GM18526 (cell line): Measurements from ENCODE around the gene CFHR5.

Experiments
- POLR2A ChIP-seq: IDR thresholded peaks from 3 replicates; pipeline ENCODE4 v1.6.1; 2011; ENCODE audit not compliant: insufficient read length; ENCODE audit errors: extremely low read depth

Gene CFHR5

DNA sequence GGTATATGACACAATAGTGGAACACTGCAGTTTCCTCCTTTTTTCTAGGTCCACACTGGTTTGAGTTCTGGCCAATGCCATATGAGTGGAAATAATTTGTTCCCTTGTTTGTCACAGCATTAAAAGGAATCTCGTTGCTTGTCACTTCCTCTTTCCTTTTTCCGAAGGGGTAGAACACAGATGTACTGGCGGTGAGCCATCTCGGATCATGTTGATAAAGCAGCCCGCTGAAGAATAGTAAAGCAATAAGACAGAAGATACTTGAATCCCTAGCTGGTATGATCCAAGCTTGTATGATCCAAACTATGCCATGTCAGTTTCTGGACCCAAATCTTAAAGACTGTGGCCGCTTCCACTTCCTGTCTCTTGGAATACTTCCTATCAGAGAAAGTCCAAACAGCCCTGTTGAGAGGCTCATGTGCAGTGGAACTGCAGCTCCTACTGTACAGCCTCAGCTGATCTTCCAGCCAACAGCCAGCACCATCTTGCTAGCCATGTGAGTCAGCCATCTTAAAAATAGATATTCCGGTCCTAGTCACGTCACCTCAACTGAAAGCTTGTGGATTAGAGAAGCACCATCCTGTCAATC lies 40.3 kb downstream of the CFHR5 start:
- no peak for TF ChIP-seq POLR2A

DNA sequence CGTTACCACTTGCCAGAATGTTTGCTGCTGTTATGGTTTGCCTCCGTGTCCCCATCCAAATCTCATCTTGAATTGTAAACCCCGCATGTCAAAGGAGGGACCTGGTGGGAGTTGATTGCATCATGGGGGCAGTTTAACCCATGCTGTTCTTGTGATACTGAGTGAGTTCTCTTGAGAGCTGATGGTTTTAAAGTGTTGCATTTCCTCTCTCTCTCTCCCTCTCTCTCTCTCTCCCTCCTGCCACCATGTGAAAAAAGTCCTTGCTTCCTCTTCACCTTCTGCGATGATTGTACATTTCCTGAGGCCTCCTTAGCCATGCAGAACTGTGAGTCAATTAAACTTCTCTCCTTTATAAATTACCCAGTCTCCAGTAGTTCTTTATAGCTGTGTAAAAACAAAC lies 44.4 kb downstream of the CFHR5 start:
- no peak for TF ChIP-seq POLR2A

DNA sequence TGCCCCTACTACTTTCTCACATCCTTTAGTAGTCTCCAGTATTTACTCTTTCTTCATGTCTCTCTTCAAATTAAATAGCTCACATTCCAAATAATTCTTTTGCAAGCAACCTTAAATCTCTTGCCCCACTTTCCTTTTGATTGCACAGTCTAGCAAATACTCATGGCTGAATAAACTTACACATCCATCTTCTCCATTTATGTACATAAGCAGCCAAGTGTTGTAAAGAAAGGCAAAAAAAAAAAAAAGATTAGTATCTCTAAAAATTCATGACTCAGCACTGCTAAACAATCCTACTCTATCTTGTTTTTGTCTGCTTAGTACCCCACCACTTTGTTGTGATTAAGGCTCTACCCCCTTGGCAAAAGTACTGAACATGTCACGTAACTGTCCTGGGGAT lies 47.1 kb downstream of the CFHR5 start:
- no peak for TF ChIP-seq POLR2A

DNA sequence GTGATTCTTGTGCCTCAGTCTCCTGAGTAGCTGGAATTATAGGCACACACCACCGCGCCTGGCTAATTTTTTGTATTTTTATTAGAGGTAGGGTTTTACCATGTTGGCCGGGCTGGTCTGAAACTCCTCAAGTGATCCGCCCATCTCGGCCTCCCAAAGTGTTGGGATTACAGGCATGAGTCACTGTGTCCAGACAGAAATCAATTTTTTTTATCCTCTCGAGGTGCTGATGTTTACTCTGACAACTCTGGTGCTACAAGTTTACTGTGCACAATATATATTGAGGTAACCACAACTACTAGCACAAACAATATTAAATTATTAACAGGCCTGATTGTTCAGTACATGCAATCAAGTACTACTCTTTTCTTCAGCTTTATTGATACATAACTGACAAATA lies 50.0 kb downstream of the CFHR5 start:
- no peak for TF ChIP-seq POLR2A

DNA sequence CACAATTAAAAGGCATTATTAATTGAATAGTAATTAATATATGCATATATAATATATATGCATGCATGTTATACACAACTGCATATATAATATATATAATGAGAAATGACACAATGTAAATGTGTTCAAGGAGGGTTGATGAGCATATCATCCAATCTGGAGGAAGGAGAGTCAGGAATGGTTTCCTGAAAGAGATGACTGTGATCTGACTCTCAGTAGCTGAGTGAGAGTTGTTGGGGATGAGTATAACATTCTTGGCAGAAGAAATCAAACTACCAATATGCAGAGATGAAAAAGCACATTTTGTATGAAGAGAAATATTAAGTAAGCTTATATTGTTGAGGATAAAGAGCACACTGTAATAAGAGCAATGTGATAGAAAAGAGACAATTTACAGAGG lies 52.4 kb downstream of the CFHR5 start:
- TF ChIP-seq POLR2A = no peak

DNA sequence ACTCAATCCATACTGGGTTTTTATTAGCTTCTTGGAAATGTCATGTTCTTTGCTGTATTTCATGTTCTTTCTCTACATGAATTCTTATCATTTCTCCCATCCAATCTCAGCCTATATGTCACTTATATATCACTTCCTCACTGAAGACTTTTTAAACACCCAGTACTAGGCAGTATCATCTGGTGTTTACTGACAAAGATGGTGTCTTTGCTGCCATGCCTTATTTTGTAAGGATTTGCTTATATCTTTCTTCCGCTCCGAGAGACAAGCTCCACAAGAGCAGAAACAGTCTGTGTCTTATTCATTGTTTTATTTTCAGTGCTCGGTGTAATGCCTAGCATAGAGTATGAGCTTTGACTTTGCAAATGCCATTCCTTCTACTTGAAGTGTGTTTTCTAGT lies 59.5 kb downstream of the CFHR5 start:
- no peak for TF ChIP-seq POLR2A

DNA sequence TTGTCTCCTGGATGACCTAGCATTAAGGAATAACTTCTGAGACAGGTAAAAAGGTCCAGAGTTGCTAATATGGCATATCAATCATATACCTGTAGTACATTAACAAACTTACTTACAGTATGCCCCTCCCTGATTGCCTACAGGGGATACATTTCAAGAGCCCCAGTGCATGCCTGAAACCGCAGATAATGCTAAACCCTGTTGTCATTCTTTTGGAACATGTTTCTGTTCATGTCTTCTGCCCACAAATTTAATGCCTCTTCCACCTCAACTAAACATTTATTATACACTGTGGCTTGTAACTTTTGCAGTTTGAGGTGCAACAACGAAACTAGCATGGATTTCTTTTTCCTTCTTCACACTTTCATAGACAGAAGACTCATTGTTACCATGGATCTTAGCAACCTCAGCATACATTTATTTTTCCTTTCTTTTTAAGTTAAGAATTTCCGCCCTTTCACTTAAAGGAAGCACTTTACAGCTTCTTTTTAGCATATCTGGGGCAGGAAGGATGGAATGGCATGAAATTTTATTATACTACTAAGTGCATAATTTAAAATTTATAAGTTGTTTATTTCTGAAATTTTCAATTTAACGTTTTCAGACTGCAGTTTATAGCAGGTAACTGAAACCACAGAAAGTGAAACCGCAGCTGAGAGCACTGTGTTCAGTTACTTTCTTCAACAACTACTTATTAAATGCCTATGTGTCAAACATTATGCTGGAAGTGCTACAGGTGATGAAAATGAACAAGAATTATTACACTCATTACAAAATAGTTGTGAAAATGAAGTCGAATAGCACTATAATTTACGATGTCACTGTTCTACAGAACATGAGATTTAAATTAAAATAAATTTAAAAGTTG lies 64.4 kb downstream of the CFHR5 start:
- no peak for TF ChIP-seq POLR2A

DNA sequence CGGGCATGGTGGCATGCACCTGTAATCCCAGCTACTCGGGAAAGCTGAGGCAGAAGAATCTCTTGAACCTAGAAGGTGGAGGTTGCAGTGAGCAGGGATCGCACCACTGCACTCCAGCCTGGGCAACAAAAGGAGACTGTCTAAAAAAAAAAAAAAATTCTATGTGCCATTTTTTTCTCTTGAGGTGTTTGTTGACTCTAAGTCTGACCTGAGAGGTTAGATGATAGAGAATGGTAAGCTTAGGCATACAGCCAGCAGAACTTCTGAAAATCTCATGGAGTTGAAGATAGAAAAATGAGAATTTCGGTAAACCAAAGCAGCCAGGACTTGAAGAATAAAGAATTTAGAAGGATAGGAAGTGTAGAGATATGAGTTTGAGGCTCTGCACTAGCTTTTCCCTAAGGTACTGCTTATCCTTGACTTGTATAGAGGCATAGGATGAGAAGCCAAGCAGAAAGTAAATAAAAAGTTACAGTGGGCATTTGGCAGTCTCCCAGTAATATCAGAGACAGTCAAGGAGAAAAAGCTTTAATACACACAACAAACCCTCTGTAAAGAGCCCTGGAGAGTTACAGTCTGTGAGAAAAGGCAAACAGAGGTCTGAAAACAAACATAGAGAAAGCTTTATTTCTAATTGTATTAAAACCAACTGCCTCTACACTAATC lies 65.5 kb downstream of the CFHR5 start:
- TF ChIP-seq POLR2A = no peak

DNA sequence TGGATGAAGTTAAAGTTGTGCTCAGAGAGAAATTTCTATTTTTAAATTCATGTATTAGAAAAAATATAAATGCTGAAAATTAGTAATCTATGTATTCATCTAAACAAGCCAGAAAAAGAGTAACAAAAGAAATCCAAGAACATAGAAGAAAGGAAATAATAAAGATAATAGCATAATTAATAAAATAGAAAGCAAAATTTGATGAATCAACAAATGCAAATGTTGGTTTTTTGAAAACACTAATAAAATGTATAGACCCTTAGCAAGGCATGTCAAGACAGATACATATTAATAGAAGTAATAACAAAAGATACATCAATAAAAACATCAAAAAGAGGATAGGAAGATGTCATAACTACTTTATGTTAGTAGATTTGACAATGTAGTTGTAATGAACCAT lies 71.7 kb downstream of the CFHR5 start:
- TF ChIP-seq POLR2A = no peak
